Neural crest cell (in vitro differentiated cells): ENCODE measurements around the gene TTC7B. TPM values are rescaled to one million over a fixed set of nuclear protein-coding genes. Genes with fewer than 3 reads are reported as not detected.

Experiments
- DNase-seq: peaks from one replicate; pipeline ENCODE4 v3.0.0; 2021; ENCODE audit warnings: low read depth, mixed read lengths, low spot score
- H3K27ac Mint-ChIP-seq: one replicate; pipeline ENCODE4 v1.8.0; 2021; ENCODE audit warnings: mild to moderate bottlenecking, mixed read lengths; ENCODE audit not compliant: unreplicated experiment
- H3K27me3 Mint-ChIP-seq: 2 replicates; pipeline ENCODE4 v1.8.0; 2021; ENCODE audit warnings: low read depth, mild to moderate bottlenecking, mixed read lengths
- H3K36me3 Mint-ChIP-seq: 2 replicates; pipeline ENCODE4 v1.8.0; 2021; ENCODE audit warnings: low read depth, mild to moderate bottlenecking, mixed read lengths
- H3K4me1 Mint-ChIP-seq: 2 replicates; pipeline ENCODE4 v1.8.0; 2021; ENCODE audit warnings: mixed read lengths
- H3K4me3 Mint-ChIP-seq: one replicate; pipeline ENCODE4 v1.8.0; 2021; ENCODE audit warnings: mild to moderate bottlenecking, mixed read lengths
- H3K9me3 Mint-ChIP-seq: 2 replicates; pipeline ENCODE4 v1.8.0; 2021; ENCODE audit warnings: mixed read lengths
- total RNA-seq: library from RNA; stranded (reverse); gene quantifications from 2 replicates; pipeline ENCODE4 v1.2.1, GENCODE V29; 2021
- TF ChIP-seq, protein P1 (sequence below): fragments of 200-600 bp; sonication (generic); conservative IDR thresholded peaks from 2 replicates; pipeline ENCODE4 v1.5.0; 2021; ENCODE audit warnings: antibody characterized with exemption, mild to moderate bottlenecking

TTC7B gene
- total RNA-seq, 1 donor from 2014 or later: 56.4 TPM

DNA sequence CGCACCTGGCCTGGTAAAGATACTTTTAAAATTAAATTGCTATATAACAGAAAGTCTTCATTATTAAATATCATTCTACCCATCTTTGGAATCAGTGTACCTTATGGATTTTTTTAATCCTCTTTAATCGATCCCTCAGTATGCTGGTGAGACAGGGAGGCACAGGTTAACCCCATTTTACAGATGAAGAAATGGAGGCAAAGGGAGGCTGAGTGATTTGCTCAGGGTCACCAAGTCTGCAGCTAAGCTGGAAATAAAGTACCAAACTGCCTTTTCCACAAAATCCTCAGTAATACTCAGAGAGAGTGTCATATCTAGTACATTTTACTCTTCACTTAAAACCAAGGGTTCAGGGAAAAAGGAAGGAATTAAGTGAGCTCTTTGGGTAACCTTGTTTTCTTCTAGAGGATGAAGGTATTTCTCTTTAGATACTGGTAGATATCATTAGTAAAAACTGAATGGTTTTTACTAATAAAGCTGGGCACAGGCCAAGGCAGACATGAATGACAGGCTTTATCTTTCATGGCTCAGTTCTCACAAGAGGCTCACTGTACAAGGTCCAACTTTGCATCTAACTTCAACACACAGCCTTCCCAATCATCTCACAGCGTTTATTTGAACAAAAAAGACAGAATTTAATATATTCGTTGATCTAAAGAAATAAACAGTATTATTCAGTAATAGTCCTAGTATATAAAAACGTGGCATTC, 35.3 kb upstream of the TTC7B start:
- Mint-ChIP-seq H3K36me3 (no peaks in the 10 kb centered on the region), H3K4me3 (no peak overlapping the region), H3K4me1 (peaks cover 45% of the 10 kb centered on the region), H3K9me3 (no peaks in the 10 kb centered on the region), H3K27me3 (no peaks in the 10 kb centered on the region), H3K27ac (peak overlapping the region; percentile 96)
- TF ChIP-seq, protein P1, sequence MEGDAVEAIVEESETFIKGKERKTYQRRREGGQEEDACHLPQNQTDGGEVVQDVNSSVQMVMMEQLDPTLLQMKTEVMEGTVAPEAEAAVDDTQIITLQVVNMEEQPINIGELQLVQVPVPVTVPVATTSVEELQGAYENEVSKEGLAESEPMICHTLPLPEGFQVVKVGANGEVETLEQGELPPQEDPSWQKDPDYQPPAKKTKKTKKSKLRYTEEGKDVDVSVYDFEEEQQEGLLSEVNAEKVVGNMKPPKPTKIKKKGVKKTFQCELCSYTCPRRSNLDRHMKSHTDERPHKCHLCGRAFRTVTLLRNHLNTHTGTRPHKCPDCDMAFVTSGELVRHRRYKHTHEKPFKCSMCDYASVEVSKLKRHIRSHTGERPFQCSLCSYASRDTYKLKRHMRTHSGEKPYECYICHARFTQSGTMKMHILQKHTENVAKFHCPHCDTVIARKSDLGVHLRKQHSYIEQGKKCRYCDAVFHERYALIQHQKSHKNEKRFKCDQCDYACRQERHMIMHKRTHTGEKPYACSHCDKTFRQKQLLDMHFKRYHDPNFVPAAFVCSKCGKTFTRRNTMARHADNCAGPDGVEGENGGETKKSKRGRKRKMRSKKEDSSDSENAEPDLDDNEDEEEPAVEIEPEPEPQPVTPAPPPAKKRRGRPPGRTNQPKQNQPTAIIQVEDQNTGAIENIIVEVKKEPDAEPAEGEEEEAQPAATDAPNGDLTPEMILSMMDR: no peak
- DNase-seq: no peak

GRCh38 chr14:90850487-90850886, 34.3 kb upstream of the TTC7B start:
- Mint-ChIP-seq H3K36me3 (no peaks in the 10 kb centered on the region), H3K4me1 (peaks cover 45% of the 10 kb centered on the region), H3K27ac (peak overlapping the region; percentile 98), H3K9me3 (no peaks in the 10 kb centered on the region), H3K27me3 (no peaks in the 10 kb centered on the region), H3K4me3 (no peak overlapping the region)
- TF ChIP-seq, protein P1: no peak
- DNase-seq: no peak

DNA sequence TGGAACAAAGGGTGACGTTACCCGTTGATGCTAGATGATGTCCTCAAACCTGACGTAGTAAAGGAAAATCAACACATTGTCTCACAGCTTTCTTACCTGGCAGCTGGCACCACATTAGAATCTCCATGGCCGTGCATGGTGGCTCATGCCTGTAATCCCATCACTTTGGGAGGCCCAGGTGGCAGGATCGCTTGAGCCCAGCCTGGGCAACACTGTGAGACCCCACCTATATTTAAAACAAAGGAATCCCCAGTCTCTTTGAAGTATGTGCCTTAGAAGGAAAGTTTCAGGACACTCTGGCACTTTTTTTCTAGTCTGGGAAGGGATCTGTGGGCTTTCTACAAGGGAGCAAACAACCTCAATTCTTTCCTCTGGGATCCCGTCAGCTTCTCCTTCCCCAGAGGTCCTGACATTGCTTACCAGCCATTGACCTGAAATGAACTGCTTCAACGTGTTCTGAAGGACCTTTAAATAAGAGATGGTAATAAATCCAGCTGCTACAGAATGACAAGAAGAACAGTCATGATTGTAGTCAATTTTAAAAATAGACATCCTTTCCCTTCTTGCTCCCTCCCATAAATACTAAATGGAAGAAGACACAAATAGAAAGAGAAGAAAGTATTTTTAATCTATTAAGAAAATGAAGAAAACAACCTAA, 33.7 kb upstream of the TTC7B start:
- TF ChIP-seq, protein P1: no peak

DNA sequence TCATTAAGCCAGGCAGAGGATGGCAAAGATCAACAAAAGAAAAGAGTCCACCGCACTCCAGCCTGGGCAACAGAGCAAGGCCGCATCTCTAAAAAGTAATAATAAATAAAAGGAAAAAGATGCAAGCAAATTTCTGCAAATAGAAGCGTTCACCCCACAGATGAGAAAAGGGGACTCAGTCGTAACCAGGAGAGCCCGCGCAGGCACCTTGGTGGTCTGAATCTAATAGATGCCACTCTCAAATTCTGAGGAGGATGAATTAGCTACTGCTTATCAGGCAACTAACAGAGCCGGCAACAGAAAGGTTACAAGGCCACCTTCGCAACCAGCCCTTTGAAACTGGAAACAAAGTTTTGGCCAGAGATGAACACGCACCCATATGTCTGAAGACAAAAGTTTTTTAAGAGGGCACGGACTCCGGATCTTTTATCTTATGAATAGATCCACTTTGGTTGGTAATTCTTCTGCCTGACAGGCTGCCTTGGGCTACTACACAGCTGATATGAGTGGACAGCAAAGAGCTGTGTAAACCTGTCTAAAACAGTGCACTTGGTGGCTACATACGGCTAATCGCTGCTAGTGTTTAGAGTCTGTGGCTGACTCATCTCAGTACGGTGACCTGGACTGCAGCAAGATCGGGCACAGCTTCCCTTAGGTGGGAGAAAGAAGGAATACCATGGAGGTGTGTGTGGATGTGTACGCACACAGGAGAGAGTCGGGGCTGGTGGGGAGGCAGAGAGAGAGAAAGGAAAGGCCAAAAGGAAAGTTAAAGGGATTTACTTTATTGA, 32.9 kb upstream of the TTC7B start:
- no peak overlapping the region for H3K4me3 Mint-ChIP-seq
- TF ChIP-seq, protein P1: no peak
- H3K9me3 Mint-ChIP-seq: no peaks in the 10 kb centered on the region
- no peaks in the 10 kb centered on the region for H3K36me3 Mint-ChIP-seq
- H3K27ac Mint-ChIP-seq: peak overlapping the region; percentile 79
- DNase-seq: no peak
- H3K27me3 Mint-ChIP-seq: no peaks in the 10 kb centered on the region
- H3K4me1 Mint-ChIP-seq: peaks cover 45% of the 10 kb centered on the region

More for the DNA sequence above, 33.7 kb upstream of the TTC7B start:
- Mint-ChIP-seq H3K9me3 (no peaks in the 10 kb centered on the region), H3K4me3 (no peak overlapping the region), H3K27me3 (no peaks in the 10 kb centered on the region), H3K36me3 (no peaks in the 10 kb centered on the region), H3K27ac (peak overlapping the region; percentile 27), H3K4me1 (peaks cover 45% of the 10 kb centered on the region)
- DNase-seq: no peak

GRCh38 chr14:90846511-90846910, 30.3 kb upstream of the TTC7B start:
- H3K27ac Mint-ChIP-seq: no peak overlapping the region
- no peak for DNase-seq

More at GRCh38 chr14:90846511-90846910, 30.3 kb upstream of the TTC7B start:
- no peaks in the 10 kb centered on the region for H3K27me3 Mint-ChIP-seq
- H3K36me3 Mint-ChIP-seq: no peaks in the 10 kb centered on the region
- H3K4me3 Mint-ChIP-seq: no peak overlapping the region
- peaks cover 36% of the 10 kb centered on the region for H3K4me1 Mint-ChIP-seq
- TF ChIP-seq, protein P1: no peak
- H3K9me3 Mint-ChIP-seq: no peaks in the 10 kb centered on the region
